ENCODE measurements around the gene FILIP1. TPM values are rescaled to one million over a fixed set of nuclear protein-coding genes. Genes with fewer than 3 reads are reported as not detected.

Gene FILIP1
- total and polyA plus RNA-seq, 2 of the 8 experiments (the other 6 are each of a cell fraction or from before 2014, with no cell fraction given): 2.4 to 5.7 TPM

DNA sequence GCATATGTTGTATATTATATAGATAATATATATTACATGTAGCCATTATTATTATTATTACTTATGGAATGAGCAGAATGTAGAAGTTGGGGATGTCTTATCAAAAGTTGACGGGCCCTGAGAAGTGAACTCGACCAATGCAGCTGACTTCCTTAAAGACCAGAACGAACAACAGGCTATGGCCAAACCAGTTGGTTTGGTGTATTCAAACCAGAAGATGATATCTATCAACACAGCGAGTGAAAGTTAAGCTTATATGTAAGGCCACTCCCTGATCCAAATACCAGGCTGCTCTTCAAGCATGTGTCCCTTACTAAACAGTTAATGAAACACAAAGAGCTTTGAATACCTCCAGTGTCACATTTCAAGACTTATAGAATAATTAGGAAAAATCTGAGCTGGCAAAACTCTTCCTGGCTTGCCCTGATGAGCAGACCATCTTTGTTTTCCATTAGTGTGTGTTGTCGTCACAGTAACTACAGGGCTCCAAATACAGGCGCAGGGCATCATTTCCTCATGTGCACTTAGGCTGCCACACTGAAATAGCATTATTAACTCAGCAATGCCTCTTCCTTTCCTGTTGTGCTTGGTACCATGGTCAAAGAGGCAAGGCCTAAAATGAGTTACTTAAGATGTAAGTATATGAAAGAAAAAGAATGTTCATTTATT is 6.6 kb downstream of the FILIP1 start:
- H4K91ac ChIP-seq (replicated peaks; ENCODE audit: insufficient read length, low read length): no peak overlapping the region
- FAIRE-seq (no peak), DNase-seq (ENCODE audit: low read depth in 1 of 2, low spot score in 2 of 2) (no peak)
- H2BK20ac ChIP-seq (ENCODE audit: low read length): no peak overlapping the region
- H3K4ac ChIP-seq (replicated peaks; ENCODE audit: insufficient read length, low read depth, low read length): no peak overlapping the region
- no peak overlapping the region for H2BK15ac ChIP-seq (ENCODE audit: low read length)
- no peak overlapping the region for H3K23ac ChIP-seq (ENCODE audit: insufficient read length)
- no peak overlapping the region for H2BK5ac ChIP-seq (ENCODE audit: low read depth, low read length)
- H2AK5ac ChIP-seq (ENCODE audit: low read depth, low read length): no peak overlapping the region
- peaks cover 0 to 3% (median under 1%) of the 10 kb centered on the region in 4 experiments; a peak in 2 of 7 replicates for H3K4me1 ChIP-seq (replicated peaks in 1 of 4; ENCODE audit: control insufficient read depth in 3 of 4, insufficient read depth in 4 of 4, low read length in 3 of 4)
- H2BK12ac ChIP-seq (ENCODE audit: low read depth, low read length): no peak overlapping the region
- no peak overlapping the region for H4K5ac ChIP-seq (ENCODE audit: insufficient read length, low read depth, low read length)
- WGBS, 2 experiments (ENCODE audit: extremely low coverage in 1 of 2, insufficient coverage in 1 of 2, insufficient read length in 1 of 2, insufficient replicate concordance in 2 of 2, low coverage in 1 of 2, low lambda C conversion rate in 2 of 2, missing lambda C conversion rate in 1 of 2): 86% methylated on average over 6 of the region's 6 CpGs; no CpG with 5 or more reads in 1 of the 2 experiments
- H2BK120ac ChIP-seq (replicated peaks; ENCODE audit: low read depth, low read length): no peak overlapping the region
- ChIA-PET CTCF (ENCODE audit: partially characterized antibody) (no interaction called here), POLR2A (ENCODE audit: partially characterized antibody) (no interaction called here)
- no peak overlapping the region for H3K9ac ChIP-seq (replicated peaks in 1 of 4; ENCODE audit: extremely low read depth in 1 of 4, low read depth in 3 of 4, low read length in 3 of 4)
- no peaks in the 10 kb centered on the region for H3K36me3 ChIP-seq (ENCODE audit: control insufficient read depth in 2 of 4, insufficient read depth in 4 of 4, low read length in 3 of 4)
- no peak overlapping the region for H3K56ac ChIP-seq (replicated peaks; ENCODE audit: insufficient read length, low read depth, low read length)
- H3K18ac ChIP-seq (ENCODE audit: extremely low read depth, low read length): no peak overlapping the region
- no peak overlapping the region for H3K14ac ChIP-seq (ENCODE audit: insufficient read length)
- H3K4me2 ChIP-seq (ENCODE audit: insufficient read depth in 1 of 2, low read depth in 2 of 2, low read length in 2 of 2): no peak overlapping the region
- H3K4me3 ChIP-seq (ENCODE audit: extremely low read depth in 1 of 4, insufficient read depth in 2 of 4, low read depth in 3 of 4, low read length in 4 of 4): no peak overlapping the region
- no peak overlapping the region for H2AFZ ChIP-seq (ENCODE audit: low read length)
- no peak overlapping the region for H4K8ac ChIP-seq (ENCODE audit: extremely low read depth, insufficient read depth, low read length)
- no peaks in the 10 kb centered on the region for H3K79me1 ChIP-seq (ENCODE audit: low read depth, low read length)
- no peaks in the 10 kb centered on the region for H3K9me3 ChIP-seq (ENCODE audit: insufficient read depth in 2 of 2, low read depth in 1 of 2, low read length in 1 of 2)
- peaks cover 1% of the 10 kb centered on the region; the same call in 1 of the 2 replicates for H3K23me2 ChIP-seq (ENCODE audit: low read depth, low read length)
- no peaks in the 10 kb centered on the region for H3K79me2 ChIP-seq (ENCODE audit: control insufficient read depth in 1 of 2, insufficient read depth in 2 of 2, low read length in 2 of 2)
- no peaks in the 10 kb centered on the region for H4K20me1 ChIP-seq (replicated peaks in 1 of 2; ENCODE audit: control insufficient read depth in 1 of 2, insufficient read depth in 2 of 2, low read length in 2 of 2)
- no peak overlapping the region for H3K27ac ChIP-seq (ENCODE audit: low read depth, low read length)
- H3K27me3 ChIP-seq (replicated peaks in 1 of 4; ENCODE audit: control insufficient read depth in 3 of 4, extremely low read depth in 1 of 4, insufficient read depth in 3 of 4, low read length in 3 of 4): no peaks in the 10 kb centered on the region
- no peak for TF ChIP-seq CBX5 (IDR thresholded peaks at IDR 0.05; ENCODE audit: low read depth, low read length)
- TF ChIP-seq, protein P1, sequence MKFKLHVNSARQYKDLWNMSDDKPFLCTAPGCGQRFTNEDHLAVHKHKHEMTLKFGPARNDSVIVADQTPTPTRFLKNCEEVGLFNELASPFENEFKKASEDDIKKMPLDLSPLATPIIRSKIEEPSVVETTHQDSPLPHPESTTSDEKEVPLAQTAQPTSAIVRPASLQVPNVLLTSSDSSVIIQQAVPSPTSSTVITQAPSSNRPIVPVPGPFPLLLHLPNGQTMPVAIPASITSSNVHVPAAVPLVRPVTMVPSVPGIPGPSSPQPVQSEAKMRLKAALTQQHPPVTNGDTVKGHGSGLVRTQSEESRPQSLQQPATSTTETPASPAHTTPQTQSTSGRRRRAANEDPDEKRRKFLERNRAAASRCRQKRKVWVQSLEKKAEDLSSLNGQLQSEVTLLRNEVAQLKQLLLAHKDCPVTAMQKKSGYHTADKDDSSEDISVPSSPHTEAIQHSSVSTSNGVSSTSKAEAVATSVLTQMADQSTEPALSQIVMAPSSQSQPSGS (IDR thresholded peaks at IDR 0.05; ENCODE audit: low read length): no peak
- no peak for TF ChIP-seq SAP30 (IDR thresholded peaks at IDR 0.05; ENCODE audit: insufficient read depth, insufficient replicate concordance, low read length)
- no peak for TF ChIP-seq KDM1A (IDR thresholded peaks at IDR 0.05; ENCODE audit: borderline replicate concordance, low read length)
- no peak for TF ChIP-seq EZH2 (IDR thresholded peaks at IDR 0.05; ENCODE audit: low read depth, low read length, severe bottlenecking)
- no peak for TF ChIP-seq FOSL1 (IDR thresholded peaks at IDR 0.05; ENCODE audit: insufficient read depth, low read depth, low read length)
- TF ChIP-seq SIX5 (IDR thresholded peaks at IDR 0.05; ENCODE audit: low read depth, low read length): no peak
- no peak for TF ChIP-seq POLR2A (IDR thresholded peaks at IDR 0.05; ENCODE audit: control extremely low read depth in 1 of 2, low read depth in 2 of 2, low read length in 2 of 2)
- TF ChIP-seq, protein P2, sequence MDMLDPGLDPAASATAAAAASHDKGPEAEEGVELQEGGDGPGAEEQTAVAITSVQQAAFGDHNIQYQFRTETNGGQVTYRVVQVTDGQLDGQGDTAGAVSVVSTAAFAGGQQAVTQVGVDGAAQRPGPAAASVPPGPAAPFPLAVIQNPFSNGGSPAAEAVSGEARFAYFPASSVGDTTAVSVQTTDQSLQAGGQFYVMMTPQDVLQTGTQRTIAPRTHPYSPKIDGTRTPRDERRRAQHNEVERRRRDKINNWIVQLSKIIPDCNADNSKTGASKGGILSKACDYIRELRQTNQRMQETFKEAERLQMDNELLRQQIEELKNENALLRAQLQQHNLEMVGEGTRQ (IDR thresholded peaks at IDR 0.05; ENCODE audit: low read length): no peak
- TF ChIP-seq RNF2 (IDR thresholded peaks at IDR 0.05; ENCODE audit: borderline replicate concordance, low read depth, low read length, missing control alignments, poor library complexity, severe bottlenecking): no peak

All from H1 (cell line).